ENCODE measurements around the gene ABCB8.

The ABCB8 gene

DNA sequence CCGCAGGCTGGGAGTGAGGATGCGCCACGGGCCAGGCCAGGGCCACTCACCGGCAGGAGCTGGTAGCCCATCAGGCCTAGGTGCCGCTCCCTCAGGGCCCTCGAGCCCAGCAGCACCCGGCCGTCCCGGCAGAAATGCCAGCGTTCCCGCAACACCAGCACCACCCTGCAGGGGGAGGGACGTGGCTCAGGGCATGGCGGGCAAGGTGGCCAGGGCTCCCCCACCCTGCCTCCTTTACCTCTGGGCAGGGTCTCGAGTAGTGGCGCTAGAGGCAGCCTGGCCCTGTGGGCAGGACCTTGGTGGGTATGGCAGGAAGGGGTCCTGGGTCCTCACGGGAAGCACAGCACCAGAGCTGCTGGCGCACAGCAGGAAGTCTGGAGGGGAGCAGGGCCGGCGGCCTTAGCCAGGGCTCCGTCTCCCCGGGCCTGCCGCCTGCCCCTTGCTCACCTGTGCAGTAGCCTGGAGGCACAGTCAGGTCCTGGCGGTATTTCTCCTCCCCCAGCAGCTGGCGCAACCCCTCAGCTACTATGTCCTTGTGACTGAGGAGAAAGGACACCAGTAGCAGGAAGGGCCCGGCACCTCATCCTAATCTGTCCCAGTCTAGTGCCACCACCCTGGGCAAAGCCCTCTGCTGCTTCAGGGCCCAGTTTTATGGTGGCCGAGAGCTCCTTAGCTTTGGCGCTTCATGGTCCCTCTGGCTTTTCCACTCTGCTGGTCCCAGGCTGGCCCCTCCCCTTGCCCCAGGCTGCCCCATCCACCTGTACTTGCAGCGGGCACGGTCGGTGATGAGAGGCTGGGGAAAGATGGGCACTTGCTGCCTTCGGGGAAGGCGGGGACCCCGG is 48.8 kb downstream of the ABCB8 start:
- Histone ChIP-seq H3K27me3 (ENCODE audit: insufficient read depth, poor library complexity, severe bottlenecking) (no peaks in the 10 kb centered on the region), H3K4me1 (ENCODE audit: insufficient read depth, poor library complexity, severe bottlenecking) (peaks cover 3% of the 10 kb centered on the region), H3K36me3 (ENCODE audit: low read depth) (peaks cover 50% of the 10 kb centered on the region), H3K27ac (ENCODE audit: poor library complexity, severe bottlenecking) (no peak overlapping the region), H3K4me3 (ENCODE audit: severe bottlenecking) (no peak overlapping the region), H3K9me3 (ENCODE audit: severe bottlenecking) (no peaks in the 10 kb centered on the region)
- ATAC-seq (ENCODE audit: low read depth) (no peak), DNase-seq (ENCODE audit: low spot score) (no peak)
- TF ChIP-seq, protein P1, sequence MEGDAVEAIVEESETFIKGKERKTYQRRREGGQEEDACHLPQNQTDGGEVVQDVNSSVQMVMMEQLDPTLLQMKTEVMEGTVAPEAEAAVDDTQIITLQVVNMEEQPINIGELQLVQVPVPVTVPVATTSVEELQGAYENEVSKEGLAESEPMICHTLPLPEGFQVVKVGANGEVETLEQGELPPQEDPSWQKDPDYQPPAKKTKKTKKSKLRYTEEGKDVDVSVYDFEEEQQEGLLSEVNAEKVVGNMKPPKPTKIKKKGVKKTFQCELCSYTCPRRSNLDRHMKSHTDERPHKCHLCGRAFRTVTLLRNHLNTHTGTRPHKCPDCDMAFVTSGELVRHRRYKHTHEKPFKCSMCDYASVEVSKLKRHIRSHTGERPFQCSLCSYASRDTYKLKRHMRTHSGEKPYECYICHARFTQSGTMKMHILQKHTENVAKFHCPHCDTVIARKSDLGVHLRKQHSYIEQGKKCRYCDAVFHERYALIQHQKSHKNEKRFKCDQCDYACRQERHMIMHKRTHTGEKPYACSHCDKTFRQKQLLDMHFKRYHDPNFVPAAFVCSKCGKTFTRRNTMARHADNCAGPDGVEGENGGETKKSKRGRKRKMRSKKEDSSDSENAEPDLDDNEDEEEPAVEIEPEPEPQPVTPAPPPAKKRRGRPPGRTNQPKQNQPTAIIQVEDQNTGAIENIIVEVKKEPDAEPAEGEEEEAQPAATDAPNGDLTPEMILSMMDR (IDR thresholded peaks at IDR 0.05; ENCODE audit: poor library complexity, severe bottlenecking): no peak

DNA sequence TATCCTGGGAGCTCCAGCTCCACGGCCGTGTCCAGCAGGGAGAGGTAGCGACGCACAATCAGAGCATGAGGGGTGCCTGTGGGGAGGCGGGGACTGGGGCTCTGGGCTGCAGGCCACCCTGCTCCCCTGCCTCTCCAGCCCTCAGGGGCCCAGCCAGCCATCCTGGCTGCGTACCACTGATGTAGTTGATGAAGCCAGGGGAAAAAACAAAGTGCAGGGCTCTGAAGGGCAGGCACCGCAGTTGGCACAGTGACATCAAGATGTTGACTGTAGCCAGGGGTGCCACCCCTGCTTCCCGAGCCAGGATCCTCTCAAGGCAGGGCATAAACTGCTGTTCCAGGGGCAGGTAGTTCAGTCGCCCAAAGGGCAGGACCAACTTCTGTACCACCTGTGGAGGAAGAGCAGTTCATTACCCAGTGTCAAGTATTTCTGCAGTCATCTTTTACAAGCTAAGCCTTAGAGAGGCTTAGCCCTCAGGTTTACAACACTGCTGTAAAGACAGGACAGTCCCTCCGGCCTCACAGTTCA is 49.5 kb downstream of the ABCB8 start:
- TF ChIP-seq, protein P1 (IDR thresholded peaks at IDR 0.05; ENCODE audit: poor library complexity, severe bottlenecking): no peak
- Histone ChIP-seq H3K4me1 (ENCODE audit: insufficient read depth, poor library complexity, severe bottlenecking) (peaks cover 6% of the 10 kb centered on the region), H3K27ac (ENCODE audit: poor library complexity, severe bottlenecking) (no peak overlapping the region), H3K9me3 (ENCODE audit: severe bottlenecking) (no peaks in the 10 kb centered on the region), H3K4me3 (ENCODE audit: severe bottlenecking) (no peak overlapping the region), H3K27me3 (ENCODE audit: insufficient read depth, poor library complexity, severe bottlenecking) (no peaks in the 10 kb centered on the region), H3K36me3 (ENCODE audit: low read depth) (peaks cover 43% of the 10 kb centered on the region)
- ATAC-seq (ENCODE audit: low read depth): no peak
- DNase-seq (ENCODE audit: low spot score): no peak

DNA sequence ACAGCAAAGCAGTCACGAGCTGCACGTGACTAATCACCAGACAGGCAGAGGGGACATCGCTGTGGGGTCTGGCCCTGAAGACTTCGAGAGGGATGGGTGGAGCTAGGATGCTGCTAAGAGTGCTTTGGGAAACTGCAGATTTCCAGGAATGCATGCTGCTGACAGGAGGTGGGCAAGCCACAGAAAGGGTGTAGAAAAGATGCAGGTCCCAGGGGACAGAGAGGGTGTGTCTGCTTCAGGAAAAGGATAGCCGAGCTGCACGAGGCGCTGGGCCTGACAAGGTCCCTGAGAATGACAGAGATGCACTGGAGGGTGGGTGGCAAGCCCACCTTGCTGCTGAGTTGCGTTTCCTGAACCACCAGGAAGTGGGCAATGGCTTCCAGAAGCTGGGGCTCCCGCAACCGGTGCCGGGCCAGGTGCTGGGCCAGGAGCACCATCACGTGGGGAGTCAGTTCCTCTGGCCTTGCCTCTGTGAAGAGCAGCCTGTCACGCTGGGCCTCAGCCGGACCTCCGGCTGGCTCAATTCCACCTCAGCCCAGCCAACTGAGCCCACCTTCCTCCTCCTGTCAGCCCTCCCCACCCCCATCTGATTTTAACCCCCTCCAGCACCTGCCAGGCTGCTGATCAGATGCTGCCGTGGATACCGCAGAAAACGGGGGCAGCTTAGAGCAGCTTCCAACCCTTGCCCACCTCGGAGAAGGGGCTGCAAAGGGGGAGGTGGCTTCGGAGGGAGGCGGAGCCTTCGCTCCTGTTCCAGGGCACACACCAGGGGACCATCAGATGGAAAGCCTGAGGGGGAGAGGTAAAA is 50.2 kb downstream of the ABCB8 start:
- Histone ChIP-seq H3K36me3 (ENCODE audit: low read depth) (peaks cover 36% of the 10 kb centered on the region), H3K4me3 (ENCODE audit: severe bottlenecking) (no peak overlapping the region), H3K4me1 (ENCODE audit: insufficient read depth, poor library complexity, severe bottlenecking) (peaks cover 6% of the 10 kb centered on the region), H3K9me3 (ENCODE audit: severe bottlenecking) (no peaks in the 10 kb centered on the region), H3K27me3 (ENCODE audit: insufficient read depth, poor library complexity, severe bottlenecking) (no peaks in the 10 kb centered on the region), H3K27ac (ENCODE audit: poor library complexity, severe bottlenecking) (no peak overlapping the region)
- DNase-seq (ENCODE audit: low spot score): no peak
- ATAC-seq (ENCODE audit: low read depth): no peak
- TF ChIP-seq, protein P1 (IDR thresholded peaks at IDR 0.05; ENCODE audit: poor library complexity, severe bottlenecking): no peak

DNA sequence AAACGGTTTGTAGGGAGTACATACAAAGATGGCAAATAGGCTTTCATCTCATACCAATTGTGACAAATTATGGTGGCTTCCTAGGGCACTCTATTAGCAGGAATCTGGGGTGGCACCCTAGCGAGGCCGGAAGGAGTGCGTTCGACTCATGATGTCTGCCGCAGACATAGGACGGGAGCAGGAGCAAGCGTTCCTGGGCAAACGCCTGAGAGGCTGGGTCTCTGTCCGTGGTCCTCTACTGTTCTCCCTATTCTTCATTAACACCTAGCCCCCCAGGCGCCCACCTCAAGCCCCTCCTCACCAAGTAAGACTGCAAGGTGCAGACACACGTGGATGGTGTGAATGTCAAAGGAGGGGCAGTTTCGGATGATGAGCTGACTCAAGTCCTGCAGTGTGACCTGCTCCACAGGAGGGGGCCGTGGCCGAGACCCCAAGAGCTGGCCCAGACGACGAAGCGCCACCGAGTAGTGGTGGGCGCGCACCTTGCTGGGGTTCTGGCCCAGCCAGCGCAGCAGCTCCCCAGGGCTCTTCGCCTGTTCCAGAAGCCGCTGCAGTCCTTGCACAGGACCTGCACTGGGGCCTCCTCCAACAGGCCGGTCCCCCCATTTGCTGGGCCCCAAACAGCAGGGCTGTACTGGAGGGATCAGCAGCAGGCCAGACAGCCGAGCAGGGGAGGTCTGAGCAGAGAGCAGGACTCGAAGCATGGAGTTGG is 51.1 kb downstream of the ABCB8 start:
- TF ChIP-seq, protein P1 (IDR thresholded peaks at IDR 0.05; ENCODE audit: poor library complexity, severe bottlenecking): no peak
- no peaks in the 10 kb centered on the region for H3K27me3 ChIP-seq (ENCODE audit: insufficient read depth, poor library complexity, severe bottlenecking)
- H3K4me3 ChIP-seq (ENCODE audit: severe bottlenecking): peak overlapping the region; percentile 96
- no peak for ATAC-seq (ENCODE audit: low read depth)
- H3K9me3 ChIP-seq (ENCODE audit: severe bottlenecking): no peaks in the 10 kb centered on the region
- DNase-seq (ENCODE audit: low spot score): no peak
- H3K36me3 ChIP-seq (ENCODE audit: low read depth): peaks cover 28% of the 10 kb centered on the region
- peaks cover 6% of the 10 kb centered on the region for H3K4me1 ChIP-seq (ENCODE audit: insufficient read depth, poor library complexity, severe bottlenecking)
- peak overlapping the region; percentile 87 for H3K27ac ChIP-seq (ENCODE audit: poor library complexity, severe bottlenecking)
